DOHH2 (cell line): ENCODE measurements around the gene BCL2L11.

Experiments used
- H3F3A ChIP-seq: fragments of 200-600 bp; sonication (generic), shearing (Covaris generic); 2 replicates; pipeline ENCODE4 v1.6.0; 2016; ENCODE audit warnings: antibody characterized with exemption, mild to moderate bottlenecking; ENCODE audit not compliant: control insufficient read depth, insufficient read depth
- H3K27ac ChIP-seq: fragments of 200-600 bp; sonication (generic); 2 replicates; pipeline ENCODE4 v1.5.1; 2014; ENCODE audit warnings: low read depth, mild to moderate bottlenecking, low read length, moderate library complexity
- H3K27me3 ChIP-seq: fragments of 200-600 bp; sonication (generic); 2 replicates; pipeline ENCODE4 v1.6.1; 2014; ENCODE audit warnings: mild to moderate bottlenecking, low read length, mixed read lengths; ENCODE audit not compliant: control insufficient read depth
- H3K36me3 ChIP-seq: fragments of 200-600 bp; sonication (generic); 2 replicates; pipeline ENCODE4 v1.6.1; 2014; ENCODE audit warnings: mild to moderate bottlenecking, low read length, moderate library complexity, mixed read lengths; ENCODE audit not compliant: control insufficient read depth
- H3K4me1 ChIP-seq: fragments of 200-600 bp; sonication (generic); 2 replicates; pipeline ENCODE4 v1.6.1; 2014; ENCODE audit warnings: mild to moderate bottlenecking, low read length, mixed read lengths; ENCODE audit not compliant: control insufficient read depth
- H3K4me2 ChIP-seq: fragments of 200-600 bp; sonication (generic); 2 replicates; pipeline ENCODE4 v1.6.0; 2014; ENCODE audit warnings: mild to moderate bottlenecking, low read length, moderate library complexity
- H3K4me3 ChIP-seq: fragments of 200-600 bp; sonication (generic); 2 replicates; pipeline ENCODE4 v1.5.1; 2014; ENCODE audit warnings: mild to moderate bottlenecking, low read length, mixed read lengths
- H3K79me2 ChIP-seq: fragments of 200-600 bp; sonication (generic); 2 replicates; pipeline ENCODE4 v1.6.1; 2014; ENCODE audit warnings: mild to moderate bottlenecking, low read length, mixed read lengths; ENCODE audit not compliant: control insufficient read depth
- H3K9me2 ChIP-seq: fragments of 200-600 bp; sonication (generic); replicated peaks from 2 replicates; pipeline ENCODE4 v1.6.1; 2014; ENCODE audit warnings: mild to moderate bottlenecking, low read length, mixed read lengths; ENCODE audit not compliant: control insufficient read depth
- H3K9me3 ChIP-seq: fragments of 200-600 bp; sonication (generic); 2 replicates; pipeline ENCODE4 v1.6.1; 2014; ENCODE audit warnings: antibody characterized with exemption, low read length, mixed read lengths; ENCODE audit not compliant: control insufficient read depth, insufficient read depth
- H4K20me1 ChIP-seq: fragments of 200-600 bp; sonication (generic); 2 replicates; pipeline ENCODE4 v1.6.0; 2014; ENCODE audit warnings: low read depth, mild to moderate bottlenecking, antibody characterized with exemption, low read length, moderate library complexity; ENCODE audit not compliant: control insufficient read depth, insufficient read depth
- EZH2phosphoT487 ChIP-seq: fragments of 200-600 bp; sonication (generic); IDR thresholded peaks from 2 replicates; pipeline ENCODE4 v1.6.1; 2017; ENCODE audit warnings: borderline replicate concordance, mild to moderate bottlenecking, antibody characterized with exemption, low read length, moderate library complexity, mixed read lengths
- TF ChIP-seq, protein P1 (sequence below): fragments of 200-600 bp; sonication (generic); IDR thresholded peaks from one replicate; pipeline ENCODE4 v1.5.1; 2014; ENCODE audit warnings: antibody characterized with exemption, mild to moderate bottlenecking, low read depth, low read length; ENCODE audit not compliant: poor library complexity, severe bottlenecking

Gene BCL2L11

GRCh38 chr2:111185361-111186022, 64.8 kb downstream of the BCL2L11 start:
- no peak overlapping the region for H3K4me2 ChIP-seq
- H3K27ac ChIP-seq = no peak overlapping the region
- H3K9me2 ChIP-seq = no peaks in the 10 kb centered on the region
- H3F3A ChIP-seq = no peaks in the 10 kb centered on the region
- H3K4me3 ChIP-seq = no peak overlapping the region
- no peaks in the 10 kb centered on the region; the same call in 1 of the 2 replicates for H3K27me3 ChIP-seq
- no peaks in the 10 kb centered on the region for H4K20me1 ChIP-seq
- H3K79me2 ChIP-seq = no peaks in the 10 kb centered on the region
- no peaks in the 10 kb centered on the region for H3K4me1 ChIP-seq
- no peaks in the 10 kb centered on the region for H3K9me3 ChIP-seq
- H3K36me3 ChIP-seq = no peaks in the 10 kb centered on the region
- no peak for TF ChIP-seq EZH2phosphoT487
- TF ChIP-seq, protein P1, sequence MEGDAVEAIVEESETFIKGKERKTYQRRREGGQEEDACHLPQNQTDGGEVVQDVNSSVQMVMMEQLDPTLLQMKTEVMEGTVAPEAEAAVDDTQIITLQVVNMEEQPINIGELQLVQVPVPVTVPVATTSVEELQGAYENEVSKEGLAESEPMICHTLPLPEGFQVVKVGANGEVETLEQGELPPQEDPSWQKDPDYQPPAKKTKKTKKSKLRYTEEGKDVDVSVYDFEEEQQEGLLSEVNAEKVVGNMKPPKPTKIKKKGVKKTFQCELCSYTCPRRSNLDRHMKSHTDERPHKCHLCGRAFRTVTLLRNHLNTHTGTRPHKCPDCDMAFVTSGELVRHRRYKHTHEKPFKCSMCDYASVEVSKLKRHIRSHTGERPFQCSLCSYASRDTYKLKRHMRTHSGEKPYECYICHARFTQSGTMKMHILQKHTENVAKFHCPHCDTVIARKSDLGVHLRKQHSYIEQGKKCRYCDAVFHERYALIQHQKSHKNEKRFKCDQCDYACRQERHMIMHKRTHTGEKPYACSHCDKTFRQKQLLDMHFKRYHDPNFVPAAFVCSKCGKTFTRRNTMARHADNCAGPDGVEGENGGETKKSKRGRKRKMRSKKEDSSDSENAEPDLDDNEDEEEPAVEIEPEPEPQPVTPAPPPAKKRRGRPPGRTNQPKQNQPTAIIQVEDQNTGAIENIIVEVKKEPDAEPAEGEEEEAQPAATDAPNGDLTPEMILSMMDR = no peak

DNA sequence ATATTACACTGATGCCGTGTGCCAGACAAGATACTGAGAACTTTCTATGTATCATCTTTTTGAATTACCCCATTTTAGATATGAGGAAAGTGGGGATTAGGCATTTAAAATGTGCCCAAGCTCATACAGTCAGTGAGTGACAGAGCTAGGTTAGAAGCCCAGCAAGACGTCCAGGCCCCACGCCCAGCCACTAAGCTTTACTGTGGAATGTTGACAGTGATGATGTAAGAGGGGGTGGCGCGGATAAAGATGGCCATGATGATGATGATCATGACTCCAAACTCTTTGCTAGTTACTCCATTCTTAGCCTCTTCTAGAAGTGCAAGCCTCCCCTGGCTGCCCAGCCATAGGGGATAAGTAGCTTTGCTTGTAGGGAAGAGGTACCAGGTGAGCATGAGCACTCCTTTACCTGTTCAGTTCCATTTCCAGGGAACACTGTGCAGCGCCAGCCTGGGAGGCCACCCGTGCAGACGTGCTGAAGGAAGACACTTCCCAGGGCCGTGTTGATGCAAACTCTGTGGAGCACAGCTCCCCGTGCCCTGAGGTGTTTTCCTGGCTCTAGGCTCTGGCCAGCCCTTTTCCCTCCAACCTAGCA, 65.5 kb downstream of the BCL2L11 start:
- no peaks in the 10 kb centered on the region for H3F3A ChIP-seq
- H4K20me1 ChIP-seq = no peaks in the 10 kb centered on the region
- H3K36me3 ChIP-seq = no peaks in the 10 kb centered on the region
- no peaks in the 10 kb centered on the region for H3K9me3 ChIP-seq
- no peak overlapping the region for H3K4me3 ChIP-seq
- no peaks in the 10 kb centered on the region for H3K9me2 ChIP-seq
- H3K27me3 ChIP-seq = no peaks in the 10 kb centered on the region; the same call in 1 of the 2 replicates
- TF ChIP-seq EZH2phosphoT487 = no peak
- TF ChIP-seq, protein P1 = no peak
- H3K27ac ChIP-seq = no peak overlapping the region
- no peaks in the 10 kb centered on the region for H3K4me1 ChIP-seq
- H3K79me2 ChIP-seq = no peaks in the 10 kb centered on the region
- no peak overlapping the region for H3K4me2 ChIP-seq

DNA sequence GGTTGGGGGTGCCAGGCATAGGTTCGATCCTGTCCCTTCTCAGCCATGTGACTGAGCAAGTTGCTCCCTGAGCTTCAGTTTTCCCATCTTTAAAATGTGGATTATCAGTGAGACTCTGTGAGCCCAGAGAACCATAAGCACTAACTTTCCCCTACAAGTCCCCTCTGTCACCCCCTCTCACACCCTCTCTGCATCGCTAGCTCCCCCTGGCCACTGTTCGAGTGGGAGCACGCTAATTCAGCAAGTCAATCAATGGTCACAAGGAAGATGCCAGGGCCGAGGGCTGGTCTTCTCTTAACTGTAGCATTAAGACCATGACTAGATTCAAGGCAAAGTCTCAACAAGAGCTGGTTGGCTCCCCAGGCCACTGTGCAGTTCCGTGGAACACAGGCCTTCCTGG, 66.2 kb downstream of the BCL2L11 start:
- no peaks in the 10 kb centered on the region for H4K20me1 ChIP-seq
- no peak overlapping the region for H3K4me2 ChIP-seq
- no peaks in the 10 kb centered on the region for H3F3A ChIP-seq
- H3K27me3 ChIP-seq = no peaks in the 10 kb centered on the region
- no peak overlapping the region for H3K4me3 ChIP-seq
- no peaks in the 10 kb centered on the region for H3K79me2 ChIP-seq
- no peaks in the 10 kb centered on the region for H3K9me3 ChIP-seq
- H3K27ac ChIP-seq = no peak overlapping the region
- no peaks in the 10 kb centered on the region for H3K4me1 ChIP-seq
- H3K9me2 ChIP-seq = no peaks in the 10 kb centered on the region
- no peaks in the 10 kb centered on the region for H3K36me3 ChIP-seq
- no peak for TF ChIP-seq EZH2phosphoT487
- TF ChIP-seq, protein P1 = no peak
